ENCODE results near the gene KIFAP3. TPM values are rescaled to one million over a fixed set of nuclear protein-coding genes. Genes with fewer than 3 reads are reported as not detected.

The KIFAP3 gene
- total RNA-seq, 1 experiment from 2014 or later: 2.3 TPM

- H3K4me1 Mint-ChIP-seq: peaks cover 9% of the 10 kb centered on the region
- TF ChIP-seq AR (CRISPR knock-in tag; IDR thresholded peaks at IDR 0.05) (no peak), RORB (CRISPR knock-in tag; IDR thresholded peaks at IDR 0.05) (no peak)
- no peak overlapping the region; the same call in 1 of the 2 replicates for H3K27ac Mint-ChIP-seq
- POLR2A ChIA-PET: no interaction called here
- H3K4me3 Mint-ChIP-seq: peak overlapping the region; percentile 81
- no peaks in the 10 kb centered on the region for H3K36me3 Mint-ChIP-seq
- DNase-seq (ENCODE audit: low spot score): no peak
- ATAC-seq: no peak; the same call in 1 of the 2 replicates
- CTCF ChIA-PET: interaction anchor here (0.5 to 1.4 kb wide), 10 partner anchors 10 to 816 kb away, joined by 3 to 7 read pairs (median 3); partner anchors contain the start of gene NTMT2
- no peaks in the 10 kb centered on the region; the same call in none of the 2 replicates for H3K27me3 Mint-ChIP-seq (ENCODE audit: low read depth)
- peaks cover 15% of the 10 kb centered on the region for H3K9me3 Mint-ChIP-seq
These were observed 624 bp downstream of the KIFAP3 start for GRCh38 chr1:170073893-170074249.

GRCh38 chr1:170071378-170071777, 3.1 kb downstream of the KIFAP3 start:
- ATAC-seq: no peak
- POLR2A ChIA-PET: no interaction called here

GRCh38 chr1:170068923-170069322, 5.6 kb downstream of the KIFAP3 start:
- no peaks in the 10 kb centered on the region for H3K9me3 Mint-ChIP-seq
- no peaks in the 10 kb centered on the region; the same call in 1 of the 2 replicates for H3K27me3 Mint-ChIP-seq (ENCODE audit: low read depth)
- DNase-seq (ENCODE audit: low spot score) (no peak), ATAC-seq (no peak)
- H3K36me3 Mint-ChIP-seq: no peaks in the 10 kb centered on the region
- ChIA-PET POLR2A (no interaction called here), CTCF (no interaction called here)
- no peak overlapping the region for H3K27ac Mint-ChIP-seq
- no peaks in the 10 kb centered on the region for H3K4me1 Mint-ChIP-seq
- H3K4me3 Mint-ChIP-seq: no peak overlapping the region
- no peak for TF ChIP-seq CTCF (IDR thresholded peaks at IDR 0.05)
- TF ChIP-seq TEAD4 (CRISPR knock-in tag; IDR thresholded peaks at IDR 0.05): no peak
- no peak for TF ChIP-seq GTF2I (CRISPR knock-in tag; conservative IDR thresholded peaks at IDR 0.05)
- TF ChIP-seq NR1H2 (CRISPR knock-in tag; IDR thresholded peaks at IDR 0.05): no peak
- no peak for TF ChIP-seq ERG (CRISPR knock-in tag; IDR thresholded peaks at IDR 0.05)
- TF ChIP-seq ZNF138 (CRISPR knock-in tag; conservative IDR thresholded peaks at IDR 0.05): no peak
- no peak for TF ChIP-seq TP53 (CRISPR knock-in tag; IDR thresholded peaks at IDR 0.05)
- TF ChIP-seq NFYB (CRISPR knock-in tag; conservative IDR thresholded peaks at IDR 0.05; ENCODE audit: low read depth): no peak
- no peak for TF ChIP-seq MXD4 (CRISPR knock-in tag; IDR thresholded peaks at IDR 0.05; ENCODE audit: borderline replicate concordance)

More at GRCh38 chr1:170071378-170071777, 3.1 kb downstream of the KIFAP3 start:
- no peaks in the 10 kb centered on the region for H3K9me3 Mint-ChIP-seq
- DNase-seq (ENCODE audit: low spot score): no peak
- TF ChIP-seq HMGXB4 (CRISPR knock-in tag; IDR thresholded peaks at IDR 0.05) (no peak), ARID4B (CRISPR knock-in tag; IDR thresholded peaks at IDR 0.05; ENCODE audit: borderline replicate concordance) (no peak), NFYB (CRISPR knock-in tag; conservative IDR thresholded peaks at IDR 0.05; ENCODE audit: low read depth) (no peak), CREM (CRISPR knock-in tag; IDR thresholded peaks at IDR 0.05) (no peak)
- no peaks in the 10 kb centered on the region; the same call in none of the 2 replicates for H3K27me3 Mint-ChIP-seq (ENCODE audit: low read depth)
- no peak overlapping the region for H3K27ac Mint-ChIP-seq
- no peak overlapping the region for H3K4me3 Mint-ChIP-seq
- CTCF ChIA-PET: no interaction called here
- H3K4me1 Mint-ChIP-seq: peaks cover 9% of the 10 kb centered on the region
- H3K36me3 Mint-ChIP-seq: no peaks in the 10 kb centered on the region

All from WTC11 (cell line).